ENCODE measurements around the gene KRT84. TPM values are rescaled to one million over a fixed set of nuclear protein-coding genes. Genes with fewer than 3 reads are reported as not detected.

Gene KRT84
- total and polyA plus RNA-seq, 12 donors: not detected

DNA sequence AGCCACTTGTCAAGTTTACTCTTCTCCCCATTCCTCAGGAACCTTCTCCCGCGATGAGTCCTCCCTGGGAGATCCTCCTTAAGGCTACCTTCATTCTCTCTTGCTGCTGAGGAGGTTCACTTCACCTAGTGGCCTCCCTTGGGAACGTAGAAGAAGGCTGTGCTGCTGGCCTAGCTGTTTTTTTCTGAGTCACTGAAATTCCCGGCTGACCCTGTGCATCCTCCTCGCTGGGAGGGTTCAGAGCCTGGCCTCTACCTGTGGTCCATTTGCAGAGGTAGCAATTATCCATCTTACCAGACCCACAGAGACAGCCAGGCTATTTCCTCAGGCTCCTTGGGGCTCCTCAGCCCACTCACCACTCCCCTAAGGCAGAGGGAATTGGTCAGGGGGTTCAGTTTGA, 16.1 kb upstream of the KRT84 start:
- intact Hi-C loops (cut with DNase I): no loop called here

DNA sequence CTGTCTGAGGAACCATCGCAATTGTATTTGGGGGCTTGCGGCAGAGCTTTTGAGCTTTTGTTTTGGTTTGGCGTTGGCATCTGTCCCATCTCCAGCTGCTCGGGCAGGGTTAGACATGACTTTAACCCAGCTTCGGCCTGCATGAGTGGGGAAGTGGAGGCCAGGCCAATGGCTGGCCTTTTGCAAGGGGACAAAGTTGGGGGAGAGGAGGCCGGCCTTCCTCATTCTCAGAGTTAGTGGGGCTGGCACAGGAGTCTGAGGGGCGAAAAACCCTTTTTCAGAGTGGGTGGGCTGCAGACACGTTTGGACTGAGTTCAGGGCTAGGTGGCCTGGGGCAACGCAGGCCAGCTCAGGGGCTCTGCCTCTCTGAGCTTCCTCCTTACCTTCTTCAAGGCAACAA, 15.5 kb upstream of the KRT84 start:
- 85 to 96% (median 92%) methylated on average over 2 to 9 of the region's 9 CpGs for WGBS, 4 donors
- Histone ChIP-seq H3K27ac (no peak overlapping the region), H3K36me3 (replicated peaks in 1 of 2) (no peaks in the 10 kb centered on the region)

More for the DNA sequence above, 16.1 kb upstream of the KRT84 start:
- Histone ChIP-seq H3K4me3 (no peak overlapping the region), H3K27me3 (no peaks in the 10 kb centered on the region), H3K27ac (no peak overlapping the region), H3K36me3 (replicated peaks in 1 of 2) (no peaks in the 10 kb centered on the region), H3K4me1 (replicated peaks in 1 of 2) (no peaks in the 10 kb centered on the region), H3K9me3 (replicated peaks in 1 of 3) (no peaks in the 10 kb centered on the region)
- whole genome bisulfite sequencing, 4 donors: 83 to 94% (median 89%) methylated on average over 5 of the region's 5 CpGs
- TF ChIP-seq, protein P1, sequence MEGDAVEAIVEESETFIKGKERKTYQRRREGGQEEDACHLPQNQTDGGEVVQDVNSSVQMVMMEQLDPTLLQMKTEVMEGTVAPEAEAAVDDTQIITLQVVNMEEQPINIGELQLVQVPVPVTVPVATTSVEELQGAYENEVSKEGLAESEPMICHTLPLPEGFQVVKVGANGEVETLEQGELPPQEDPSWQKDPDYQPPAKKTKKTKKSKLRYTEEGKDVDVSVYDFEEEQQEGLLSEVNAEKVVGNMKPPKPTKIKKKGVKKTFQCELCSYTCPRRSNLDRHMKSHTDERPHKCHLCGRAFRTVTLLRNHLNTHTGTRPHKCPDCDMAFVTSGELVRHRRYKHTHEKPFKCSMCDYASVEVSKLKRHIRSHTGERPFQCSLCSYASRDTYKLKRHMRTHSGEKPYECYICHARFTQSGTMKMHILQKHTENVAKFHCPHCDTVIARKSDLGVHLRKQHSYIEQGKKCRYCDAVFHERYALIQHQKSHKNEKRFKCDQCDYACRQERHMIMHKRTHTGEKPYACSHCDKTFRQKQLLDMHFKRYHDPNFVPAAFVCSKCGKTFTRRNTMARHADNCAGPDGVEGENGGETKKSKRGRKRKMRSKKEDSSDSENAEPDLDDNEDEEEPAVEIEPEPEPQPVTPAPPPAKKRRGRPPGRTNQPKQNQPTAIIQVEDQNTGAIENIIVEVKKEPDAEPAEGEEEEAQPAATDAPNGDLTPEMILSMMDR (IDR thresholded peaks at IDR 0.05): no peak
- no peak for TF ChIP-seq POLR2A (IDR thresholded peaks at IDR 0.05)
- DNase-seq: no peak

DNA sequence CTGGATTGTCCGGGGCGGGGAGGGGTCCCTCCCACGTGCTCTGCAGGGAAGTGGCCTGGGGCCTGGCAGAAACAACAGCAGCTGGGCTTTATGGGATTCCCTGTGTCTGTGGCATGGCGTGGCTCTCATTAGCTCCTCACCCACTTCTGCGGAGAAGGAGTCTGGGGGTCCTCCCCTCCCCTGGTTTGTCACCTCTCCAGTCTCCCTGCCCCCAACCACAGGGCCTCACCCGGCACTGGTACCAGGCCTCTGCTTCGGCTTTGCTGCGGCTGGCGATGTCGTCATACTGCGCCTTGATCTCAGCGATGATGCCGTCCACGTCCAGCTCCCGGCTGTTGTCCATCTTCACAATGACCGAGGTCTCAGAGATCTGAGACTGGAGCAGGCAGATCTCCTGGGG, 14.3 kb upstream of the KRT84 start:
- H3K4me1 ChIP-seq (replicated peaks in 1 of 2): no peaks in the 10 kb centered on the region
- intact Hi-C loops (cut with DNase I): no loop called here
- WGBS, 4 donors: 89 to 94% (median 92%) methylated on average over 14 to 16 of the region's 16 CpGs
- no peak overlapping the region for H3K27ac ChIP-seq
- H3K9me3 ChIP-seq (replicated peaks in 1 of 3): no peaks in the 10 kb centered on the region
- H3K4me3 ChIP-seq: no peak overlapping the region
- TF ChIP-seq, protein P1 (IDR thresholded peaks at IDR 0.05): no peak
- no peak for TF ChIP-seq POLR2A (IDR thresholded peaks at IDR 0.05)
- no peak for DNase-seq
- H3K27me3 ChIP-seq: no peaks in the 10 kb centered on the region
- no peaks in the 10 kb centered on the region for H3K36me3 ChIP-seq (replicated peaks in 1 of 2)

More for the DNA sequence above, 15.5 kb upstream of the KRT84 start:
- no peak for TF ChIP-seq POLR2A (IDR thresholded peaks at IDR 0.05)
- TF ChIP-seq, protein P1 (IDR thresholded peaks at IDR 0.05): no peak
- Histone ChIP-seq H3K9me3 (replicated peaks in 1 of 3) (no peaks in the 10 kb centered on the region), H3K27me3 (no peaks in the 10 kb centered on the region), H3K4me3 (no peak overlapping the region), H3K4me1 (replicated peaks in 1 of 2) (no peaks in the 10 kb centered on the region)
- DNase-seq: no peak
- intact Hi-C loops (cut with DNase I): no loop called here

DNA sequence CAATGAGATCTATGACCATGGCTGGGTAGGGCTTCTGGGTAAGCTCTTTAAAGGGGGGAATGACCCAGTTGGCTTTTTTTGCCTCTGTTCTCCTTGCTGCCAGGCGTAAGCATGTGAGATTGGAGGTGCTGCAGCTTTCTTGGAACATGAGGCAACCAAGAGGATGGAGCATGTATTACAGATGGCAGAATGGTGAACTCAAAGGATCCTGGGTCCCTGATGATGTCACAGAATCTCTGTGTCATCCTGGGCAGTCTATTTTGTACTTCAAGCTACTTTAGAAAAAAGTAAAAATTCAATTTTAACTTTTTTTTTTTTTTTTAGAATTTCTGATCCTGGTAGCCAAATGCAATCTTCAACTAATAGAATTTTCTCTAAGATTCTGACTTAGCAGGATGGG, 12.7 kb upstream of the KRT84 start:
- no peak for DNase-seq
- WGBS, 4 donors: 75 to 89% (median 81%) methylated on average over 1 of the region's 1 CpG
- Histone ChIP-seq H3K9me3 (replicated peaks in 1 of 3) (no peaks in the 10 kb centered on the region), H3K4me3 (no peak overlapping the region), H3K27me3 (no peaks in the 10 kb centered on the region), H3K4me1 (replicated peaks in 1 of 2) (no peaks in the 10 kb centered on the region), H3K36me3 (replicated peaks in 1 of 2) (no peaks in the 10 kb centered on the region), H3K27ac (no peak overlapping the region)
- intact Hi-C loops (cut with DNase I): no loop called here
- TF ChIP-seq, protein P1 (IDR thresholded peaks at IDR 0.05): no peak
- TF ChIP-seq POLR2A (IDR thresholded peaks at IDR 0.05): no peak
